ENCODE measurements around the gene HPS1.

HPS1 gene

GRCh38 chr10:98403812-98404504, 42.8 kb downstream of the HPS1 start:
- H3K4me2 ChIP-seq (ENCODE audit: low read depth, low read length, poor library complexity, severe bottlenecking), result peak overlapping the region; percentile 7
- H3K9me2 ChIP-seq (replicated peaks; ENCODE audit: insufficient read depth, low read length), result no peaks in the 10 kb centered on the region
- no peaks in the 10 kb centered on the region for H3F3A ChIP-seq (ENCODE audit: insufficient read depth)
- H3K9ac ChIP-seq (ENCODE audit: low read length), result no peak overlapping the region
- no peaks in the 10 kb centered on the region for H3K79me2 ChIP-seq (ENCODE audit: insufficient read depth, low read length)
- no peak overlapping the region for H2AFZ ChIP-seq (ENCODE audit: low read depth, low read length, severe bottlenecking)
- TF ChIP-seq EZH2phosphoT487 (conservative IDR thresholded peaks at IDR 0.05; ENCODE audit: low read length), result no peak
- no peak for TF ChIP-seq CTCF (IDR thresholded peaks at IDR 0.05; ENCODE audit: insufficient read depth, low read length, poor library complexity, severe bottlenecking)
- H3K27me3 ChIP-seq (ENCODE audit: low read length), result no peaks in the 10 kb centered on the region
- no peaks in the 10 kb centered on the region for H4K20me1 ChIP-seq (ENCODE audit: low read depth, low read length)
- H3K4me3 ChIP-seq (ENCODE audit: insufficient read depth, low read length, poor library complexity, severe bottlenecking), result no peak overlapping the region
- no peak overlapping the region for H3K27ac ChIP-seq (ENCODE audit: low read depth, low read length)
- no peaks in the 10 kb centered on the region for H3K9me3 ChIP-seq (ENCODE audit: insufficient read depth, low read length)
- H3K36me3 ChIP-seq (ENCODE audit: low read length), result no peaks in the 10 kb centered on the region

GRCh38 chr10:98402931-98403718, 43.6 kb downstream of the HPS1 start:
- H3K9me2 ChIP-seq (replicated peaks; ENCODE audit: insufficient read depth, low read length), result no peaks in the 10 kb centered on the region
- no peaks in the 10 kb centered on the region for H3F3A ChIP-seq (ENCODE audit: insufficient read depth)
- H3K79me2 ChIP-seq (ENCODE audit: insufficient read depth, low read length), result no peaks in the 10 kb centered on the region
- H3K36me3 ChIP-seq (ENCODE audit: low read length), result no peaks in the 10 kb centered on the region
- no peak overlapping the region for H3K4me2 ChIP-seq (ENCODE audit: low read depth, low read length, poor library complexity, severe bottlenecking)
- H3K9ac ChIP-seq (ENCODE audit: low read length), result no peak overlapping the region
- H3K27ac ChIP-seq (ENCODE audit: low read depth, low read length), result no peak overlapping the region
- H3K4me3 ChIP-seq (ENCODE audit: insufficient read depth, low read length, poor library complexity, severe bottlenecking), result no peak overlapping the region
- no peaks in the 10 kb centered on the region for H3K27me3 ChIP-seq (ENCODE audit: low read length)
- H2AFZ ChIP-seq (ENCODE audit: low read depth, low read length, severe bottlenecking), result no peak overlapping the region
- H4K20me1 ChIP-seq (ENCODE audit: low read depth, low read length), result no peaks in the 10 kb centered on the region
- TF ChIP-seq EZH2phosphoT487 (conservative IDR thresholded peaks at IDR 0.05; ENCODE audit: low read length) (no peak), CTCF (IDR thresholded peaks at IDR 0.05; ENCODE audit: insufficient read depth, low read length, poor library complexity, severe bottlenecking) (no peak)
- H3K9me3 ChIP-seq (ENCODE audit: insufficient read depth, low read length), result no peaks in the 10 kb centered on the region

DNA sequence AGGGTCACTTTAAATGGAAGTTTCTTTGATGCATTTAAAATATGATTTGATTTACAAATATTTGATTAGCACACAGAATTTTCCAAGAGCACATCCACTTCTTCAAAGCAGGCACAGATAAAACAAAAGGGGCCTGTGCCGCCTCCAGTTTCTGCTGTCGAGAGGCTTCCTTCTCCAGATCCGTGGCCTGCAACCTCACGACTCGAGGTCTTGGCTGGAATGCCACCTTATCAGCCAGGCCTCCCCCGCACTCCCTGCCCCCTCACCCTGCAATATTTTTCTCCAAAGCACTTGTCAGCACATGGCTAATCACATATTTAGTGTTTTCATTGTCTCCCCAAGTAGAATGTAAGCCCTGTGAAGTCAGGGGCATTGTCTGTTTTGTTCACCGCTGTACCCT, 44.3 kb downstream of the HPS1 start:
- Histone ChIP-seq H3K79me2 (ENCODE audit: insufficient read depth, low read length) (no peaks in the 10 kb centered on the region), H3K36me3 (ENCODE audit: low read length) (no peaks in the 10 kb centered on the region), H3K27me3 (ENCODE audit: low read length) (no peaks in the 10 kb centered on the region), H3K27ac (ENCODE audit: low read depth, low read length) (no peak overlapping the region), H3K4me3 (ENCODE audit: insufficient read depth, low read length, poor library complexity, severe bottlenecking) (no peak overlapping the region), H3F3A (ENCODE audit: insufficient read depth) (no peaks in the 10 kb centered on the region), H3K9me3 (ENCODE audit: insufficient read depth, low read length) (no peaks in the 10 kb centered on the region), H3K4me2 (ENCODE audit: low read depth, low read length, poor library complexity, severe bottlenecking) (no peak overlapping the region), H3K9ac (ENCODE audit: low read length) (no peak overlapping the region), H3K9me2 (replicated peaks; ENCODE audit: insufficient read depth, low read length) (no peaks in the 10 kb centered on the region), H2AFZ (ENCODE audit: low read depth, low read length, severe bottlenecking) (no peak overlapping the region), H4K20me1 (ENCODE audit: low read depth, low read length) (no peaks in the 10 kb centered on the region)
- TF ChIP-seq EZH2phosphoT487 (conservative IDR thresholded peaks at IDR 0.05; ENCODE audit: low read length) (no peak), CTCF (IDR thresholded peaks at IDR 0.05; ENCODE audit: insufficient read depth, low read length, poor library complexity, severe bottlenecking) (no peak)

Data from SU-DHL-6 (cell line).